NCI-H460 (cell line): ENCODE measurements around the gene SND1. TPM values are rescaled to one million over a fixed set of nuclear protein-coding genes. Genes with fewer than 3 reads are reported as not detected.

Experiments used
- DNase-seq: peaks from one replicate; pipeline ENCODE4 v3.0.0-alpha.2; 2016; ENCODE audit warnings: low read depth; ENCODE audit errors: extremely low read depth
- total RNA-seq: library from RNA; depleted of rRNA; stranded (reverse); fragments of >200 nt; shearing (Covaris generic); gene quantifications from 2 replicates; pipeline ENCODE4 v1.2.3, GENCODE V29; 2014

The SND1 gene
- total RNA-seq, 1 experiment from 2014 or later = 193 TPM

DNA sequence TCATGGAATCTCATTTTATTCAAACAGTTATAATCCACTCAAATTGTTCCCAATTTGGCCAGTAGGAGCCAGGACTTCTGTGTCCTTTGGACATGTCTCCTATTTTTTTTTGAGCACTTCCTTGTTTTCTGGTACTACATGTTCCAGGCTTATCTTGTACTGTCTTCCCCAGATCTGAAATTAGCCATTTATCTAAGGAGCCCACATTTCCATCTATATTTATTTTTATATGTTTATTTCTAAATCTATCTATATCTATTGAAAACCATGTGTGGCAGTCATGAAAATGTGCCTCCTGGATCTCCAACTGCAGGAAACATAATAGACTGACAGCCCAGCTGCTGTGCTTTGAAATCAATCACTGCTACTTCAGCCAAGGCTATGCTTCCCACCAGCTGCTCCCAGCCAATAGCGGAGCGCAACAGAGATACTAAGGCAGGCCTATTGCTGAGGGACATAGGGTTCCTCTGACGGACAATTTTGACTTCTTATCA, 232.1 kb downstream of the SND1 start:
- DNase-seq = no peak

DNA sequence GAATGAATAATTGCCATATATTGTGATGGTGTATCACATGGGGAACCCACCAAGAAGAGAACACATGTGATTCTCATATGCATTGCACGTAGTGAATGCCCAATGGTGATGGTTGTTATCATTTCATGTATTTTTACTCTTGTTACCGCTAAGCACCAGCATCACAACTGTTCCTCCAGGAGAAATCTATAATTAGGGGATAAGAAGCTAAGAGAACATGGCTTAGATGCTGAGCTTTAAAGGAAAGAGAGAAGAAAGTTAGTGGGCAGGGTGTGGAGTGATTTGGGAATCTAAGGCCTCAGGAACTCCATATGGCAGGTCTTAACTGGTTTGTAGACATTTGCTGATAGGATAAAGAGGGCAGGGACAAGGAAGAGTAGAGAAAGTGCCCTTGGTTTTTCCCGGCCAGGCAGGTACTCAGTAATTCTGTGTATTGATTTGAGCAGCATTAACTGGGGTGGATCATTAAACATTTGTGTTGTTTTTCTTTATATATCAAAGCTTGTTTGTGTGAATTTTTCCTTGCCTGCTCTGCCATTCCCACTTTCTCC, 233.3 kb downstream of the SND1 start:
- DNase-seq = no peak

DNA sequence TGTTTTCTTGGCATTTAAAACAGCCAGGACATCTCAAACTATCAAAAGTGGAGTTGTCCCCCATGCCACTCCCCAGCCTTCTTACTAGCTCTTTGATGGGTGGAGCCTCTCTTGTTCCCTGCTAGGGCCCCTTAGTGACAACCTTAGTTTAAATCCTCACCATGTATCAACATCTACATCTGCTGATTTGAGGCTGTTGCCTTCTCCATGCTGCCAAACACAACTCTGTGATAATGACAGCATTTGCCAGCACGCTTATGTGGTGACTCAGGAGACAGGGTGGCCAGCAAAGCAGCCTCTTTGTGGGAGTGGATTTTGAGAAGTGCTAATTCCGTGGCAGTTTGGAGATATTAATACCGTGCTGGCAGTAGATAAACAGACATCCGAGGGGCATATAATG, 233.8 kb downstream of the SND1 start:
- DNase-seq = peak; percentile 4

DNA sequence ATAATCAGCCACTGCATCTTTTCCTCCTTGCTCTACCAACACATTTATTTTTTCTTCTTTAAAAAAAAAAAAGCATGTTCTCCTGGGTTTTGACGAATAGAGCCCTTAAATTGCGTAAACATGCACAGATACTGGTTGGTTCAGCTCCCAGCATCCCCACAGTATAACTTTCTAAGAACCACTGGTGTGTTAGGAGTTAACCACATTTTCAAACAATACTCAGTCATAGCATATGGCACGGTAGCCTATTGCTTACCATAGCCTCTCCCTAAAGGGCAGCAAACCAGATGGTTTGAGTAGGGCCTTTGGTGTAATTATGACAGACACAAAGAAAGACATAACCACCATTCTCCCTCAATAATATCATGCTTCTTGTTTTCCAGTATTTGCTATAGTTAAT, 234.3 kb downstream of the SND1 start:
- no peak for DNase-seq

DNA sequence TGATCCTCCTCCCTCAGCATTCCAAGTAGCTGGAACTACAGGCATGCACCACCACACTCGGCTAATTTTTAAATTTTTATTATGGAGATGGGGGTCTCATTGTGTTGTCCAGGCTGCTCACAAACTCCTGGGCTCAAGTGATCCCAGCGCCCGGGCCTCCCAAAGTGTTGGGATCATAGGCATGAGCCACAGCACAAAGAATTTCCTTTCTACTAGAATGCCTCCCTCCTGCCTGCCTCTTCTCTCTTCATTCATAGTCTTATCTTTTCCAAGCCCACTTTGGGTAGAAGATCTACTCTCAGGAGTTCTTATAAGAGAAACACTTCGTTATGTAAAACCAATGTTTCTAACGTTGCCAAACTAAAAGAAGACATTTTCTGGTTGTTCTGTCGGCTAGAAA, 235.1 kb downstream of the SND1 start:
- no peak for DNase-seq

DNA sequence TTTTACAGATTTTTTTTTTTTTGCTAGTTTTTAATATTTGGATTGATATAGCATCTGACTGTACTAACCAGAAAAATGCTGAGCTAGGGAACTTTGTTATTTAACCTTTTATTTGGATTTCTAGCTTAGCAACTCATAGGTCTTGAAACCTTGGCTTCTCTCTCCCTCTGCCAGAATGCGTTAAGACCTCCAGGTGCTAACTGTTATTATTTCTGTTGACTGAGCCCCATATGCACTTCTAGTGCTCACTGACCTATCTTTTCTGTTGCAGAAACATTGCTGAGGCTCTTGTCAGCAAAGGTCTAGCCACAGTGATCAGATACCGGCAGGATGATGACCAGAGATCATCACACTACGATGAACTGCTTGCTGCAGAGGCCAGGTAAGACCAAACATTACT, 235.6 kb downstream of the SND1 start:
- no peak for DNase-seq

DNA sequence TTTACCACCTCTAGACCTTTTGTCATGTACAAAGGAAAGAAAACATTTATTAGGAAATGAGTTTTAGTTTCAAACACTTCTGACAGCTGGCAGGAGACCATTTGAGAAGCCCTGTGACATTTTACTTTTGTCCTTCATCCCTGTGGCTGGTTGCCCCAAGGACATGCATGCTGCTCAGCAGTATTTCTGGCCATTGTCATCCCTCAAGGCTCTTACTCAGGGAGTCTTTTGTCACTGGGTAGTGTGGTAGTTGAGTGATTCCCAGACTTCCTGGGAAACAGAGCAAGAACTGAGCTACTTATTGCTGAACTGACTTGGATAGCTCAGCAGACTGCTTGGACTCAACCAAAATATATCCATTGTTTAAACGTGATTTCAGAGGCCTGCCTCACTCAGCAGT, 236.4 kb downstream of the SND1 start:
- no peak for DNase-seq

DNA sequence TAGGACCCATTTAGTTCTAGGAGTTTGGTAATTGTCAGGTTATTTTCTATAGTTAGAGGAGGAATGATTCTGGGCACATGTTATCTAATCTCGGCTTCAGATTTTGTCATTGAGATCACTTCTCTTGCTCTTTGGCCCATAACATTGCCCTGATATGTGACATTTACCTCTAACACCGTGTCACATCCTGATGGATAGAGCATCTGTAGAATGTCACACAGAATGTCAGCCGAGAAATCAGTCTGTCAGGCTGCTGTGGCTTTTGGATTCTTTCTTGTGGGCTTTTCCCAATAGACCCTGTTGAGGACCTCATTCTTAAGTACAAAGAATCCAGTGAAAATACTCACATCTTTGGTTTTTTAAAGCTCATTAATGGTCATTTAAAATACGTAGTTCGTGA, 236.8 kb downstream of the SND1 start:
- DNase-seq = no peak

DNA sequence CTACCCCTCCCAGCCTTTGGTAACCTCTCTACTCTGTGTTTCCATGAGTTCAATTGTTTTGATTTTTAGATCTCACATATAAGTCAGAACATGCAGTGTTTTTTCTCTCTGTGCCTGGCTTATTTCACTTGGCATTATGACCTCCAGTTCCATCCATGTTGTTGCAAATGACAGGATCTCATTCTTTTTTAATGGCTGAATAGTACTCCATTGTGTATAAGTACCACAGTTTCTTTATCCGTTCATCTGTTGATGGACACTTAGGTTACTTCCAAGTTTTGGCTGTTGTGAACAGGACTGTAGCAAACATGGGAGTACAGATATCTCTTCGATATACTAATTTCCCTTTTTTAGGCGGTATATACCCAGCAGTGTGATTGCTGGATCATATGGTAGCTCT, 237.7 kb downstream of the SND1 start:
- DNase-seq = no peak

DNA sequence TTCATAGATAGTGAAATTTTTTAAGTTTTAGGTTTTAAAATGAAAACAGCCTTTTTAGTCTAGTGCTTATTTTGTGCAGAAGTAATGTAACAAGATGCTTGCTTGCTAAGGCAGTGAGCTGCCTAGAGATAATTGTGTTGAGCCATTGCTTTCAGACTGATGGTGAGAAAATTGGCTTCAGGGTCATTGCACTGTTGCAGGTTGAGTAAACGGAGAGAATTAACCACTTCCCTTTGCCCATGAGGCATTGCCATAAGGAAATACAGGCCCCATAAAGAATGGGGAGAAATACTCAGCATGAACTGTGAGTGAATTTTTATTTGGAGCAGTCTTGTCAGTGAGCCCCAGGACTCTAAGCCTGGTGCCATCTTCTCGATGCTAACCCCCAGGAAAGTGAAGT, 238.7 kb downstream of the SND1 start:
- no peak for DNase-seq

DNA sequence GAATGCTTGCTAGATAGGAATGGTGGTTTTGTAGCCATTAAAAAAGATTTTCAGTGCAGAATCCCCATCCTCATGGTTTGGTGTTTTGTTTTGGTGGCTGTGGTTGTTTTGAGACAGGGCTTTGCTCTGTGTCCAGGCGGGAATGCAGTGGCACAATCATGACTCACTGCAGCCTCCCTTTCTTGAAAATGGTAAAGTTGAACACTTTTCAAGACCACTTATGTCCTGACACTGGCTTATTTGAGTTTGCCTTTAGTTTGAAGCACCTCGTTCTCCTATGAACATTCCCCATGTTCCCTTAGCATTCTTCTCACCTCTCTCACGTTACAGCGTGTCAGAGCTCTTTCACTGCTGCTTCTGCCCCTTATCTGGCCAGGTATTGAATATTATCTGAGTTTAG, 239.2 kb downstream of the SND1 start:
- DNase-seq = no peak

DNA sequence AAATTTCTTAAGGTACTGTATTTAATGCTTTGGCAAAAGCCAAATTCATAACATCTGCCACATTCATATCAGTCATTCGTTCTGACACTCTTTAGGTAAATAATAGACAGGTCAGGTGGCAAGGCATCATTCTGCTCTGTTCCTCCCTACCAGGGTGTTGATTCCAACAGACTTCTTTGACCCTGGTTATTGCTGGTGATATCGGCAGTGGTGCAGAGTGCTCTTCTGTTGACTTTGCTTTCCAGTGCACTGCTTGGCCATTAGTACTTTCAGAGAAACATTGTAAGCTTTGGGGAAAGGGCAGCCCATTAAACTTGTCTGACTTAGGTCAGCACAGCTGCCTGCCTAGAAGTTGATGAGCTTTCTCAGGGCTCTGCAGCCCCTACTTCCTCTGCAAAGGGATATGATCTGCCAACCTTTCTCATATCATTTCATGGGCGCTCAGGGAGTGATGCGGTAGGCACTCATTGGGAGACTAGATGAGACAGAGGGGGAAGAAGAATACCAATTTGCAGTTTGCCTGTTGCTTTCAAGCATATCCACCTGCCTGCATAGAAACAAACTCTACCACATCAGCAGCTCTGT, 240.0 kb downstream of the SND1 start:
- DNase-seq = no peak

DNA sequence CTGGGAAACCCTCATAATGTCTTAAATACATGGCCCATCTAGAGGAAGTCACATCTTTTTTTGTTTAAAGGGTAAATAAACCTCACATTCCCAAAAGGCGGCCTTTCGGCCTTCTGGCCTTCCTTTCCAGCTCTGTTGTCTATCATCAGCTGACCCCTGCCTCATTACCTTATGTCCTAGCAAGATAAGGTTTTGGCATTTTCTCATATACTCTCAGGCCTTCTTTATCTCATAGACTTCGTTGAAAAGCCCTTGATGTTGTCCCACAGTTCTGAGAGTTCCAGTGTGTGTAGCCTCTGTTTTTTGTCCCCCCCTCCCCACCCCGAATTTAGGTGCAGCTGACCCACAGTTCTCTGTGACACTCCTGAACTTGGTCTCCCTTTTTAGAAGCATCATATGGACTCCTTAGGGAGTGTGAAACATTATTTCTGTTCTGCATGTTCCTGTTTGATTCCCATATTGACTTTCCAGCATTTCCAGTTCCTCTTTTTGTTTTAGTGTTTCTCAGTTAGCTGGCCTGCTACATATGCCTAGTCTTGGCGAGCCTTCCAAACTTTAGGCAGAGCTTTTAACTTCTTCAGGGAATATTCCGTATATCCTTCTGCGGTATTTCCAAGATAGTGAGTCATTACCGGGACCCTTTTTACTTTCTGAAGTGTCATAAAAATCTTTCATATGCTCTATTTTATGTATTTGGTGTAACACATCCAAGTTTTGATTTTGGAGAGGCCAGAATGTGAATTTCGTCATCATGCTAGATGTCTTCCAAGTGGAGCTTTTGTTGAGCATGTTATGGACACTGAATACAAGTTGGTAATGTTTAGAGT, 240.7 kb downstream of the SND1 start:
- DNase-seq = no peak

DNA sequence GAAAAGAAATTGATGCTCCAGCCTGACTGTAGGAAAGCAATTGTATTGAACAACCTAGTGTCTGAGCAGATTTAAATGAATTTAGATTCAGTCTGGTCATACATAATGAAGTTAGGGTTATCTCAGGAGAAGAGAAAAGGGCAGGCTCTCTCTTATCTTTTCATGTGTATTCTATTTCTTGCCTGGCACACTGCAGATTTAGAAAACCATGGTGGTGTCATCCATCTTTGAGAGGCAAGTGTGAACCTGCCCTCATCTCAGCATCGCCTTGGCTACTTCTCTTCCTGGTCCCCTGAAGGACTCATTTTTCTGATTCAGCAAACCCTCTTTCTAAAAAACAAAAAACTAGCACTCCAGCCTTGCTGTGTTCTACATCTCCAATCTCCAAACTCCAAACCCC, 241.6 kb downstream of the SND1 start:
- no peak for DNase-seq

DNA sequence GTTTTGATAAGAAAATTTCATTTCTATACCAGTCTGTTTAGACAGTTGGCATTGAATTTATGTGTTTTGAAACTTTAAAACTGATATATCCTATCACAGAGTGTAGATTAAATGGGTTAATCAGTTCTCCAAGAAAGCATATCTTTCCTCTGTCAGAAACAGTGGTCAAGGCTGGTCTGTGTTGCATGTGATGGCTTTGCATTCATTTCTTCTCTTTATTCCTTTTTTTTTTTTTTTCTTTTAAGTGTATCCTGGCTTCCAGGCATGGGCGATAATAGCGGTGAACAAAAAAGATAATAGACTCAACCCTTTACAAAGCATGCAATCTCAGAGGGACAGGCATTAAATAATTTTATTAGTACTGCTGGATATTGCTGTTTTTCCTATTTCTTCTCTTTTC, 242.6 kb downstream of the SND1 start:
- DNase-seq = no peak

DNA sequence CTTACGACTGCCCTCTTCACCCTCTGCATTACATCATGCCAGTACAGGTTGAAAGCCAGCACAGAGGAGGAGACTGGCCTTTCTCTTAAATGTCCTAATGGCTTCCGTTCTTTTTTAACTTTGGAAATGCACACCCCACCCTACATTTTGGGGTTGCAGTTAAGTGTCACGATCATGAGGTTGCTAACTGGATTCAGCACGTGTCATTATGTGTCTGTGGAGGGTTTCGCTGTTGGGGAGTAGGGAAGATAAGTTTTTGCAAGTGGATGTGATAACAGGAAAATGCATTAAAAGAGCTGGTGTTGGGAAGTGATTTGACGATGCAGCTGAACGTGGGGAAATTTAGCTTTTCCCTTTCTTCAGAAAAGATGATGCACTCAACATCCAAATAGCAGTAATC, 243.4 kb downstream of the SND1 start:
- no peak for DNase-seq

DNA sequence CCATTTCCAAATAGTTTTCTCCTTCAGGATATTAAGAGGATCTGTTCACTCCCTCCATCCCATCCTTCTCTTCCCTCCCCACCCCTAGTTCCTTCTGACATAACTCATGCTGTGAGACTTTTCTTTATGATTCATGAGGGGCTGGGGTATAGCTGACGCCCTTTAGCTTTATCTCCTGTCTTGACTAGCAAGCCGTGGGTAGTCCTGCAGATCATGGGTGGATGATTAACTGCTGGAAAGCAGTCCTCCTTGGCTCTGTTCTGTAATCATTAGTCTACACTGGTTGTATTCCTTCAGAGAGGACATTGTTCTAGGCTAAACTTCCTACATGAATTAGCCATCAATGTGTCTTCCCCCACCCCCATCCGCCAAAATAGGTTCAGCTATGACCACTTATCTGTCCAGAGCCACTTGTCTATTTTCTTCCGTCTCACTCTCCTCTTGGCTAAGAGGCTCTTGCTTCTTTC, 243.9 kb downstream of the SND1 start:
- DNase-seq = no peak

DNA sequence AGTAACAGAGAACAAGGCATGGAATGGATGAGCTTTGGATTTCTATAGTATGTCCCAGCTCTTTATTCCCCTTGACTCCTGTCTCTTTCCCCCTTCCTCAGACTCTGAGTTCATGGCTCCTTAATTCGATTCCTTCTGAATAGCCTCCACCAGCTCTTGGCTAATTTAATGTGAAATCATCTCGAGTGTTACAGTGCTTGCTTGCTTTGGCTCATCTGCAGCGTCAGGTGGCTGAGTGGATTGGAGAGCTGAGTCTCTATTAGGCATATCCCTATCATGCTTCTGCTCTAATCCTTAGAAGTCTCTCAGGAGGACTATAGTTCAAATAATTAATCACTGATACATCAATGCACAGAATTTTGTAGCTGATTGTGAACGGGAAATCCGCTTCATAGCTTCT, 244.7 kb downstream of the SND1 start:
- DNase-seq = no peak

DNA sequence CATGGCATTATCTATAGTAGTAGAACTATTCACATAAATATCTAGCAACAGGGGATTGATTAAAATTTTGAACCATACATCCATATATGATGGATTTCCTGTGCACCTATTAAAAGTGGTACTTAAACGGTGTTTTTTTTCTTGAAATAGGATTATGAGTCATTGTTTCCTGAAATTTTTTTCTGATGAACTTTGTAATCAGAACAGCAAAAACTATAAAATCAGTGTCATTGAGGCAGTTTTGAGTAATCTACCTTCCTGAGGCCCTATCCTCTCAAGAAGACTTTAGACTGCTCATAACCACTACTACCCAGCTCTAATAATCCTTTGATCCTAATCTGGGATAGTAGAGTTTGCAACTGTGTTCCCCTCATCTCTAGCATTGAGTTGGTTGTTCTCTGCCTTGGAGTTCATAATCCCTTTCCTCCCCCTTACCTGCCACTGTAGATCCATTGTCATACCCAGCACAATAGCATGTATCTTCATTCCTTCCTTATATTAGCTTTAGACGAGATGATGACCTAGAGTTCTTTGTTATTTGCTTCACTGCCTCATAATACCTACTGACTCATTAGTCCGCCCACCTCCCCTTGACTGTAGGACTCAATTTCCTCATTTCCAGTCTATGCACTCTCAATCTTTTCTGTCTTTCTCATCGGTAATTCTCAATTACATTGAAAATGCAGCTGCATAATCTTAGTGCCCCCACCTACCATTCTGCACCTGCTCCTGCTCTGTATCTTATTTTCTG, 245.9 kb downstream of the SND1 start:
- no peak for DNase-seq

DNA sequence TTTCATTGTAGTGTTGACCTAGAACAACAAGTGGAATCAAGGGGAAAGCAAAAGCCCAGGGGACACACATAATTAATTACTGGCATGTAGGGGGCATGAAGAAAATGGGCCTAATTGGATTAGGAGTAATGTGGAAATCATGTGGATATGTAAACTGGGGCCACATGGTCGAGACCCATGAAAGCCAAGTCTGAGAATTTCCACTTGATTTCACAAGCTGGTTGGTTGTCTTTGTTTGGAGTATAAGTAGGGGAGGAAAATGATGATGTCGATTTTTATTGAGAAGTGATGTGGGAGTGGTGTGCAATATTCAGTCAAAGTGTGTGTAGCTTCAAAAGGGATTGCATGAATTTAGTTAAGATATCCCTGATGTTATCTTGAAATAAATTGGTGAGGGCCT, 247.4 kb downstream of the SND1 start:
- no peak for DNase-seq

DNA sequence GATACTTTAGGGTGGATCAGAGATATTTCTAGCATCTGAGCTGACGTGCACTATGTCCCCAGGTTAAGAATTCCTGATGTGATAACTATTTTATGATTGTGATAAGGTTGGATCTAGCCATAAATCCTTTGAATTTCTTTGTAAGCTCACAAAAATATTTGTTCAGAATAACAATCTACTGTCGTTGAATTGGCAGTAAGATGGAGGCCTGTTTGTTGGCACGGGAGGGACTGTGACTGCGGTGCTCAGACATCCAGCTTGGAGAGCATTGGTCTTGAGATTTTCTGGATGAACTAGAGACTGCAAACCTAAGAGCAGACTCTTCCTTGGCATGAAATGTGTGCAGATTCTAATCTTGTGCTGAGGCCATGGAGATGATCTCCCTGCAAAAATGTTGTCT, 248.1 kb downstream of the SND1 start:
- no peak for DNase-seq
